H1 (cell line): ENCODE data around the gene ZFAND2B. TPM values are rescaled to one million over a fixed set of nuclear protein-coding genes. Genes with fewer than 3 reads are reported as not detected.

Experiments used
- CTCF ChIA-PET: fragments of 300-600 bp; sonication (Branson Sonifier 250); formaldehyde crosslinking; loops from one replicate; lab custom pipeline; 2021; ENCODE audit not compliant: partially characterized antibody; lab: Charles Lee
- POLR2A ChIA-PET: fragments of 300-600 bp; sonication (Branson Sonifier 250); formaldehyde crosslinking; loops from one replicate; lab custom pipeline; 2021; ENCODE audit warnings: inconsistent platforms; ENCODE audit not compliant: partially characterized antibody; lab: Charles Lee
- DNase-seq, 2 experiments: peaks; one replicate each; pipeline versions ENCODE4 v3.0.0 to v3.0.0-alpha.2; 2010 to 2022; ENCODE audit warnings: low spot score in 2 of 2, low read depth in 1 of 2, mixed read lengths in 1 of 2
- FAIRE-seq: peaks from 2 replicates; lab custom pipeline; 2011; peaks lifted over from hg19 to GRCh38; lab: Jason Lieb, UNC
- H2AFZ ChIP-seq: 2 replicates; pipeline ENCODE4 v1.8.1; 2012; ENCODE audit warnings: low read length, inconsistent platforms
- H2AK5ac ChIP-seq: 2 replicates; pipeline ENCODE4 v1.6.1; 2013; ENCODE audit warnings: low read depth, low read length
- H2BK120ac ChIP-seq: replicated peaks from 2 replicates; pipeline ENCODE3; 2013; ENCODE audit warnings: low read depth, low read length, inconsistent platforms
- H2BK12ac ChIP-seq: 2 replicates; pipeline ENCODE4 v1.6.1; 2013; ENCODE audit warnings: low read depth, low read length
- H2BK15ac ChIP-seq: 2 replicates; pipeline ENCODE4 v1.6.1; 2013; ENCODE audit warnings: low read length
- H2BK20ac ChIP-seq: 2 replicates; pipeline ENCODE4 v1.6.1; 2013; ENCODE audit warnings: low read length
- H2BK5ac ChIP-seq: 2 replicates; pipeline ENCODE4 v1.6.1; 2013; ENCODE audit warnings: low read depth, low read length
- H3K14ac ChIP-seq: 2 replicates; pipeline ENCODE4 v1.6.1; 2013; ENCODE audit warnings: inconsistent platforms; ENCODE audit not compliant: insufficient read length
- H3K18ac ChIP-seq: 2 replicates; pipeline ENCODE4 v1.6.1; 2013; ENCODE audit warnings: low read length; ENCODE audit errors: extremely low read depth
- H3K23ac ChIP-seq: 2 replicates; pipeline ENCODE4 v1.6.1; 2013; ENCODE audit warnings: inconsistent platforms; ENCODE audit not compliant: insufficient read length
- H3K23me2 ChIP-seq: 2 replicates; pipeline ENCODE4 v1.6.1; 2013; ENCODE audit warnings: low read depth, low read length
- H3K27ac ChIP-seq: 2 replicates; pipeline ENCODE4 v1.6.1; 2011; ENCODE audit warnings: low read depth, low read length, inconsistent platforms
- H3K27me3 ChIP-seq, 4 experiments: replicated peaks in 1 of 4; 1 replicate in 1 of 4; 2 replicates in 3 of 4; pipeline versions ENCODE4 v1.6.1 to v1.8.1; 2011 to 2013; ENCODE audit warnings: low read length in 3 of 4, mild to moderate bottlenecking in 3 of 4, inconsistent platforms in 2 of 4, mixed read lengths in 2 of 4, moderate library complexity in 1 of 4; ENCODE audit not compliant: control insufficient read depth in 3 of 4, insufficient read depth in 3 of 4; ENCODE audit errors: extremely low read depth in 1 of 4
- H3K36me3 ChIP-seq, 4 experiments: 2 replicates each; pipeline versions ENCODE4 v1.6.1 to v1.8.1; 2011 to 2013; ENCODE audit warnings: mild to moderate bottlenecking in 4 of 4, low read length in 3 of 4, moderate library complexity in 2 of 4, control low read depth in 1 of 4, inconsistent platforms in 1 of 4; ENCODE audit not compliant: insufficient read depth in 4 of 4, control insufficient read depth in 2 of 4
- H3K4ac ChIP-seq: replicated peaks from 2 replicates; pipeline ENCODE3; 2013; ENCODE audit warnings: low read length, low read depth, mixed read lengths, inconsistent platforms; ENCODE audit not compliant: insufficient read length
- H3K4me1 ChIP-seq, 4 experiments: replicated peaks in 1 of 4; 1 replicate in 1 of 4; 2 replicates in 3 of 4; pipeline versions ENCODE4 v1.6.1 to v1.8.1; 2011 to 2013; ENCODE audit warnings: low read length in 3 of 4, inconsistent platforms in 2 of 4, mixed read lengths in 1 of 4; ENCODE audit not compliant: insufficient read depth in 4 of 4, control insufficient read depth in 3 of 4
- H3K4me2 ChIP-seq, 2 experiments: 2 replicates each; pipeline versions ENCODE4 v1.6.1 to v1.8.1; 2011 to 2013; ENCODE audit warnings: low read depth in 2 of 2, low read length in 2 of 2, control low read depth in 1 of 2, inconsistent platforms in 1 of 2, mild to moderate bottlenecking in 1 of 2; ENCODE audit not compliant: insufficient read depth in 1 of 2
- H3K4me3 ChIP-seq, 4 experiments: fragments of 200-600, 300-600 bp in 1 of 4; sonication (generic), shearing (Covaris generic), sonication (Bioruptor Twin) in 1 of 4; 2 replicates each; pipeline versions ENCODE4 v1.5.1 to v1.8.1; 2011 to 2016; ENCODE audit warnings: low read length in 4 of 4, low read depth in 3 of 4, control low read depth in 2 of 4, inconsistent platforms in 2 of 4, mild to moderate bottlenecking in 2 of 4, mixed read lengths in 1 of 4, moderate library complexity in 1 of 4; ENCODE audit not compliant: insufficient read depth in 2 of 4; ENCODE audit errors: extremely low read depth in 1 of 4
- H3K56ac ChIP-seq: replicated peaks from 2 replicates; pipeline ENCODE3; 2013; ENCODE audit warnings: low read depth, mild to moderate bottlenecking, mixed read lengths, low read length, inconsistent platforms; ENCODE audit not compliant: insufficient read length
- H3K79me1 ChIP-seq: 2 replicates; pipeline ENCODE4 v1.6.1; 2013; ENCODE audit warnings: low read depth, low read length, control low read depth
- H3K79me2 ChIP-seq, 2 experiments: 2 replicates each; pipeline versions ENCODE4 v1.6.1 to v1.8.1; 2012 to 2013; ENCODE audit warnings: low read length in 2 of 2, mild to moderate bottlenecking in 2 of 2, inconsistent platforms in 1 of 2; ENCODE audit not compliant: insufficient read depth in 2 of 2, control insufficient read depth in 1 of 2
- H3K9ac ChIP-seq, 4 experiments: replicated peaks in 1 of 4; 1 replicate in 1 of 4; 2 replicates in 3 of 4; pipeline versions ENCODE4 v1.6.1 to v1.8.1; 2011 to 2013; ENCODE audit warnings: low read depth in 3 of 4, low read length in 3 of 4, control low read depth in 2 of 4, mild to moderate bottlenecking in 2 of 4, moderate library complexity in 2 of 4, inconsistent platforms in 1 of 4; ENCODE audit errors: extremely low read depth in 1 of 4
- H3K9me3 ChIP-seq, 2 experiments: 2 replicates each; pipeline versions ENCODE4 v1.6.1 to v1.8.1; 2012 to 2013; ENCODE audit warnings: mild to moderate bottlenecking in 2 of 2, moderate library complexity in 2 of 2, control low read depth in 1 of 2, inconsistent platforms in 1 of 2, low read depth in 1 of 2, low read length in 1 of 2, mixed read lengths in 1 of 2; ENCODE audit not compliant: insufficient read depth in 2 of 2
- H4K20me1 ChIP-seq, 2 experiments: replicated peaks in 1 of 2; 2 replicates each; pipeline versions ENCODE3 to v1.8.1; 2011 to 2013; ENCODE audit warnings: inconsistent platforms in 2 of 2, low read length in 2 of 2, mild to moderate bottlenecking in 1 of 2; ENCODE audit not compliant: insufficient read depth in 2 of 2, control insufficient read depth in 1 of 2
- H4K5ac ChIP-seq: 2 replicates; pipeline ENCODE4 v1.6.1; 2013; ENCODE audit warnings: low read length, low read depth, mixed read lengths, inconsistent platforms; ENCODE audit not compliant: insufficient read length
- H4K8ac ChIP-seq: 2 replicates; pipeline ENCODE4 v1.8.0; 2013; ENCODE audit warnings: mild to moderate bottlenecking, moderate library complexity, low read length, inconsistent platforms; ENCODE audit not compliant: insufficient read depth; ENCODE audit errors: extremely low read depth
- H4K91ac ChIP-seq: replicated peaks from 2 replicates; pipeline ENCODE3; 2013; ENCODE audit warnings: low read length, mixed read lengths, inconsistent platforms; ENCODE audit not compliant: insufficient read length
- GABPA ChIP-seq: IDR thresholded peaks from 2 replicates; pipeline ENCODE4 v1.6.1; 2011; ENCODE audit warnings: mild to moderate bottlenecking, low read length, moderate library complexity, borderline replicate concordance; ENCODE audit not compliant: insufficient read depth
- SIN3A ChIP-seq, 2 experiments: IDR thresholded peaks in 1 of 2; conservative IDR thresholded peaks in 1 of 2; 2 replicates each; pipeline ENCODE4 v1.6.1; 2011 to 2012; ENCODE audit warnings: low read length in 2 of 2, improper control_type of control experiment in 1 of 2, low read depth in 1 of 2, mild to moderate bottlenecking in 1 of 2
- SP1 ChIP-seq: IDR thresholded peaks from 2 replicates; pipeline ENCODE4 v1.6.1; 2011; ENCODE audit warnings: low read depth, low read length
- SP2 ChIP-seq: IDR thresholded peaks from 2 replicates; pipeline ENCODE4 v1.6.1; 2012; ENCODE audit warnings: mild to moderate bottlenecking, low read length, inconsistent platforms
- TAF1 ChIP-seq: IDR thresholded peaks from 2 replicates; pipeline ENCODE4 v1.6.1; 2011; ENCODE audit warnings: mild to moderate bottlenecking, low read depth, low read length
- TCF12 ChIP-seq: IDR thresholded peaks from 2 replicates; pipeline ENCODE4 v1.6.1; 2011; ENCODE audit warnings: low read depth, mild to moderate bottlenecking, low read length
- WGBS, 2 experiments: shearing (Covaris generic) in 1 of 2; methylation state at CpG; one replicate each; pipeline versions ENCODE4 v1.1.6 to v1.1.7; 2013 to 2015; ENCODE audit warnings: low lambda C conversion rate in 2 of 2, mixed read lengths in 2 of 2, inconsistent platforms in 1 of 2, low coverage in 1 of 2, missing lambda C conversion rate in 1 of 2; ENCODE audit not compliant: insufficient replicate concordance in 2 of 2, insufficient coverage in 1 of 2, insufficient read length in 1 of 2; ENCODE audit errors: extremely low coverage in 1 of 2, missing lambda C conversion rate in 1 of 2; 5-methylcytosine and 5-hydroxymethylcytosine counted together
- polyA plus RNA-seq, 7 experiments: library from polyadenylated mRNA; depleted of rRNA in 3 of 7; stranded (reverse) in 5 of 7; unstranded in 2 of 7; fragments of >200 nt in 5 of 7; fragments of 200-250 nt in 2 of 7; gene quantifications; 1 replicate in 5 of 7; 2 replicates in 1 of 7; 4 replicates in 1 of 7; pipeline versions ENCODE4 v1.2.1 to v1.2.3, GENCODE V29; 2011 to 2013; ENCODE audit warnings: missing spikeins in 2 of 7, mixed read lengths in 2 of 7
- total RNA-seq: library from RNA; stranded (reverse); fragmentation: NEBNext Ultra II Directional; extraction: Animal tissue kit (Norgen Biotek cat#: 25700); gene quantifications from 2 replicates; pipeline ENCODE4 v1.2.1, GENCODE V29; 2021

Gene ZFAND2B
- total and polyA plus RNA-seq, 2 of the 8 experiments (the other 6 are each of a cell fraction or from before 2014, with no cell fraction given): 16.0 to 17.9 TPM

- ChIA-PET POLR2A (interaction anchor here (0.6 to 1.6 kb wide), 5 partner anchors 9 to 34 kb away, joined by 3 to 5 read pairs (median 3); partner anchors contain the start of genes GLB1L and STK16), CTCF (interaction anchor here (0.6 to 1.8 kb wide), 5 partner anchors 21 to 104 kb away, joined by 3 to 9 read pairs (median 3); partner anchors contain the start of gene CNPPD1)
- Histone ChIP-seq H4K8ac (no peak overlapping the region; the same call in 1 of the 2 replicates), H3K4me2 (no peak overlapping the region), H3K18ac (no peak overlapping the region), H3K79me1 (no peaks in the 10 kb centered on the region), H3K4me1 (peaks cover 0 to 6% (median 3%) of the 10 kb centered on the region in 4 experiments; a peak in 6 of 7 replicates), H3K27ac (no peak overlapping the region), H3K79me2 (no peaks in the 10 kb centered on the region), H3K9ac (no peak overlapping the region), H2BK12ac (no peak overlapping the region), H2BK20ac (no peak overlapping the region), H3K14ac (no peak overlapping the region), H3K36me3 (peaks cover 14 to 55% (median 26%) of the 10 kb centered on the region in 4 experiments), H2BK5ac (no peak overlapping the region), H4K20me1 (peaks cover 0 to 4% of the 10 kb centered on the region in 2 experiments), H2BK120ac (no peak overlapping the region), H2AK5ac (no peak overlapping the region), H2AFZ (no peak overlapping the region), H3K9me3 (no peaks in the 10 kb centered on the region), H3K23me2 (peaks cover 10% of the 10 kb centered on the region), H3K56ac (no peak overlapping the region), H3K23ac (no peak overlapping the region), H4K91ac (no peak overlapping the region), H3K4ac (no peak overlapping the region), H4K5ac (no peak overlapping the region), H3K27me3 (no peaks in the 10 kb centered on the region), H2BK15ac (no peak overlapping the region), H3K4me3 (no peak overlapping the region)
- whole genome bisulfite sequencing, 2 experiments: 92% methylated on average over 9 of the region's 9 CpGs; no CpG with 5 or more reads in 1 of the 2 experiments
- FAIRE-seq: no peak
- DNase-seq: no peak
- TF ChIP-seq SP1 (no peak), SIN3A (conservative IDR thresholded peaks at IDR 0.05 in 1 of 2, IDR thresholded peaks at IDR 0.05 in 1 of 2; ENCODE audit: low read depth in 1 of 2, low read length in 2 of 2) (no peak), GABPA (no peak), SP2 (no peak), TCF12 (no peak), TAF1 (no peak)
- TF ChIP-seq, all 59 proteins: peak for 0
These were observed 4.3 kb downstream of the ZFAND2B start for GRCh38 chr2:219210886-219211362.
